A549 (cell line): ENCODE measurements around the gene B9D1. TPM values are rescaled to one million over a fixed set of nuclear protein-coding genes. Genes with fewer than 3 reads are reported as not detected.
A peak's percentile ranks its signal among the peaks of the same experiment; 100 is the strongest.

Experiments
- ATAC-seq, 2 experiments: fragments of 200-7000 bp in 1 of 2; fragments of >200 bp in 1 of 2; cut with Nextera tagmentation in 1 of 2; cut with Tn5 transposase in 1 of 2; 3 replicates each; pipeline versions ENCODE4 v1.8.0 to v1.9.1; 2018 to 2020; ENCODE audit warnings: mild to moderate bottlenecking in 1 of 2, moderate library complexity in 1 of 2
- CTCF ChIA-PET: fragments of 300-600 bp; sonication (Branson Sonifier 250); formaldehyde crosslinking; extraction: SDS; loops from one replicate; lab custom pipeline; 2021; ENCODE audit warnings: antibody characterized with exemption, inconsistent platforms; lab: Yijun Ruan, JAX
- POLR2A ChIA-PET: fragments of 350-600 bp; formaldehyde crosslinking; extraction: SDS; loops from one replicate; lab custom pipeline; 2021; ENCODE audit warnings: antibody characterized with exemption, inconsistent platforms; lab: Yijun Ruan, JAX
- DNase-seq, 2 experiments: peaks; one replicate each; pipeline versions ENCODE4 v3.0.0 to v3.0.0-alpha.2; 2011 to 2016; ENCODE audit warnings: low read depth in 1 of 2, low spot score in 1 of 2
- FAIRE-seq: peaks from 2 replicates; lab custom pipeline; 2011; peaks lifted over from hg19 to GRCh38; lab: Jason Lieb, UNC
- H3K27ac ChIP-seq, 2 experiments: fragments of >200 bp; sonication (Bioruptor Twin); formaldehyde crosslinking; 3 replicates each; pipeline ENCODE4 v1.5.1; 2016 to 2017
- H3K4me1 ChIP-seq: fragments of >200 bp; sonication (Bioruptor Twin); formaldehyde crosslinking; 3 replicates; pipeline ENCODE4 v1.6.1; 2016
- H3K4me2 ChIP-seq: fragments of >200 bp; sonication (Bioruptor Twin); formaldehyde crosslinking; 3 replicates; pipeline ENCODE4 v1.6.1; 2016
- H3K4me3 ChIP-seq: fragments of >200 bp; sonication (Bioruptor Twin); formaldehyde crosslinking; 3 replicates; pipeline ENCODE4 v1.5.1; 2016
- H3K9me3 ChIP-seq: fragments of >200 bp; sonication (Bioruptor Twin); formaldehyde crosslinking; 3 replicates; pipeline ENCODE4 v1.6.1; 2016
- CBX8 ChIP-seq: fragments of 200-600 bp; sonication (generic); IDR thresholded peaks from 2 replicates; pipeline ENCODE4 v1.6.1; 2016
- GATA3 ChIP-seq: IDR thresholded peaks from 2 replicates; pipeline ENCODE4 v1.6.1; 2012; ENCODE audit warnings: borderline replicate concordance
- HES2 ChIP-seq: fragments of >200 bp; sonication (Bioruptor Twin); formaldehyde crosslinking; IDR thresholded peaks from 2 replicates; pipeline ENCODE4 v1.6.1; 2016
- HOXB13 ChIP-seq: fragments of 250-450 bp; sonication (Bioruptor Pico); IDR thresholded peaks from 2 replicates; pipeline ENCODE4 v1.5.0; 2020; ENCODE audit warnings: low read depth, mild to moderate bottlenecking, moderate library complexity
- PBX3 ChIP-seq: IDR thresholded peaks from 2 replicates; pipeline ENCODE4 v1.6.1; 2012
- POLR2AphosphoS2 ChIP-seq: conservative IDR thresholded peaks from 2 replicates; pipeline ENCODE4 v1.6.1; 2012; ENCODE audit warnings: low read length, improper control_type of control experiment, inconsistent platforms
- SMC3 ChIP-seq: fragments of >200 bp; sonication (Bioruptor Twin); formaldehyde crosslinking; IDR thresholded peaks from 3 replicates; pipeline ENCODE4 v1.6.1; 2018; ENCODE audit warnings: inconsistent platforms
- WGBS: methylation state at CpG from one replicate; pipeline ENCODE4 v1.1.6; 2017; ENCODE audit errors: missing lambda C conversion rate; 5-methylcytosine and 5-hydroxymethylcytosine counted together
- polyA plus RNA-seq, 4 experiments: library from polyadenylated mRNA; depleted of rRNA in 3 of 4; stranded (reverse); fragments of >200 nt; fragmentation: RNase III in 1 of 4; extraction: RNeasy Plus Mini Kit Qiagen cat#74134 plus additional on column Dnase treatment in 1 of 4; gene quantifications; 2 replicates in 3 of 4; 3 replicates in 1 of 4; pipeline ENCODE4 v1.2.3, GENCODE V29; 2011 to 2017
- TF ChIP-seq, protein P1 (sequence below): fragments of 450-650 bp; IDR thresholded peaks from 2 replicates; pipeline ENCODE4 v1.6.1; 2014; ENCODE audit warnings: antibody characterized with exemption
- TF ChIP-seq, protein P2 (sequence below): fragments of 200-600 bp; sonication (generic); IDR thresholded peaks from 2 replicates; pipeline ENCODE4 v1.6.1; 2016; ENCODE audit warnings: antibody characterized with exemption, mild to moderate bottlenecking, moderate library complexity
- TF ChIP-seq, protein P3 (sequence below): fragments of 150-350 bp; IDR thresholded peaks from 2 replicates; pipeline ENCODE4 v1.6.1; 2014; ENCODE audit warnings: low read depth, mild to moderate bottlenecking, low read length

Gene B9D1
- polyA plus RNA-seq, 2 of the 4 experiments (the other 2 are of a cell fraction), result 48.2 to 60.6 TPM

- Histone ChIP-seq H3K9me3 (no peaks in the 10 kb centered on the region), H3K4me3 (no peak overlapping the region), H3K27ac (no peak overlapping the region), H3K4me2 (no peak overlapping the region), H3K4me1 (peaks cover 11% of the 10 kb centered on the region)
- CTCF ChIA-PET, result interaction anchor here (0.5 to 4.6 kb wide), 4 partner anchors 10 to 48 kb away, joined by 3 to 24 read pairs (median 6); partner anchors contain the start of gene B9D1
- no peak for ATAC-seq
- no peak for FAIRE-seq
- POLR2A ChIA-PET, result interaction anchor here (0.6 kb wide), 1 partner anchor 13 kb away, joined by 3 read pairs; no protein-coding TSS in a partner anchor
- 60% methylated on average over 3 of the region's 3 CpGs for WGBS
- DNase-seq, result no peak
- TF ChIP-seq POLR2AphosphoS2, result no peak
- TF ChIP-seq HES2, result no peak
- TF ChIP-seq SMC3, result no peak
- no peak for TF ChIP-seq CBX8
- no peak for TF ChIP-seq HOXB13 (CRISPR knock-in tag)
Measured at GRCh38 chr17:19399750-19400450, 37.4 kb upstream of the B9D1 start.

DNA sequence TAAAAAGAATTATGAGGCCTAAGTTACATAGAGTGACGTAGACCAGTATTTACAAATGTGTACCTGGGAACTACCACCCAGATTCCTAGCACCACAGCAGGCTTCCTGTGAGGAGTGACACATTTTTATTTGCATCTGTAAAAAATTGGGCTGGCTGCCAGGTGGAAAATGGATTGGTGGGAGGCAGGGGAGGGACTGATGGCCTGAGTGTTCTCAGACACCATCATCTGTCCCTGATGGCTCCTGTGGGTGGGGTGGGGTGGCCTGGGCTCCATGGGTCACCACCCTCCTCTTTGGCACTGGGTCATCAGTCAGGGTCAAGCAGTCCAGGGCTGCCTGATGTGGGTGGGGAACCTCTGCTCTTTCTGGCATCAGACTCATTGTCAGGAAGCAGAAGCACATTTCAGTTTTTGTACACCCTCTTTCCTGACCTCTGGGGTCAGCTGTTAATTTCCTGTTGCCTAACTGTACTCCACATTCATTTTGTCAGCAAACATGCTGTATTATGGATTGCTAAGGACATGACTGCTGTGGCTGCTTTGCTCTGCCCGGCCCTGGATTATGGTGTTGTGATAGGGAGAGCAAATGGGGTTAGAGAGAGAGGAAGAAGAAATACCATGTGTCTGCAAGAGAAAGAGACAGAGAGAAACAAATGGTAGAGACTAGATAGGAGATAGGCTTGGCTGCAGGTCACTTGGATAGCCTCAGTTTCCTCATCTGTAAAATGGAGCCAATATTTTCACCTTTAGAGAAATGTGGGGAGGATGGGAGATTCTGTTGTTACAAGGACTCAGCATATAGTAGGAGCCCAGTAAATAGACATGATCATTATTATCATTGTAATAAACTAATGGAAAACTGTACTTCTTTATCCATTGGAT is 36.0 kb upstream of the B9D1 start:
- ChIA-PET POLR2A (no interaction called here), CTCF (interaction anchor here (0.7 to 2.1 kb wide), 7 partner anchors 9 to 374 kb away, joined by 3 to 8 read pairs (median 3); partner anchors contain the start of gene B9D1)
- H3K4me2 ChIP-seq, result peak overlapping the region; percentile 1; the same call in 1 of the 3 replicates
- FAIRE-seq (no peak), DNase-seq (peak in 1 of 2 experiments; percentile 45), ATAC-seq (no peak; a peak in 2 of 6 replicates)
- peak overlapping the region in 1 of 2 experiments; percentile 13; a peak in 2 of 6 replicates for H3K27ac ChIP-seq
- H3K9me3 ChIP-seq, result no peaks in the 10 kb centered on the region
- peaks cover 11% of the 10 kb centered on the region for H3K4me1 ChIP-seq
- WGBS, result 80% methylated on average over 2 of the region's 2 CpGs
- TF ChIP-seq HOXB13 (CRISPR knock-in tag), result no peak
- no peak for TF ChIP-seq CBX8
- no peak overlapping the region for H3K4me3 ChIP-seq

- ATAC-seq (no peak), FAIRE-seq (no peak)
- TF ChIP-seq, protein P1, sequence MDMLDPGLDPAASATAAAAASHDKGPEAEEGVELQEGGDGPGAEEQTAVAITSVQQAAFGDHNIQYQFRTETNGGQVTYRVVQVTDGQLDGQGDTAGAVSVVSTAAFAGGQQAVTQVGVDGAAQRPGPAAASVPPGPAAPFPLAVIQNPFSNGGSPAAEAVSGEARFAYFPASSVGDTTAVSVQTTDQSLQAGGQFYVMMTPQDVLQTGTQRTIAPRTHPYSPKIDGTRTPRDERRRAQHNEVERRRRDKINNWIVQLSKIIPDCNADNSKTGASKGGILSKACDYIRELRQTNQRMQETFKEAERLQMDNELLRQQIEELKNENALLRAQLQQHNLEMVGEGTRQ, result no peak
- TF ChIP-seq GATA3 (no peak), PBX3 (no peak)
- TF ChIP-seq, protein P2, sequence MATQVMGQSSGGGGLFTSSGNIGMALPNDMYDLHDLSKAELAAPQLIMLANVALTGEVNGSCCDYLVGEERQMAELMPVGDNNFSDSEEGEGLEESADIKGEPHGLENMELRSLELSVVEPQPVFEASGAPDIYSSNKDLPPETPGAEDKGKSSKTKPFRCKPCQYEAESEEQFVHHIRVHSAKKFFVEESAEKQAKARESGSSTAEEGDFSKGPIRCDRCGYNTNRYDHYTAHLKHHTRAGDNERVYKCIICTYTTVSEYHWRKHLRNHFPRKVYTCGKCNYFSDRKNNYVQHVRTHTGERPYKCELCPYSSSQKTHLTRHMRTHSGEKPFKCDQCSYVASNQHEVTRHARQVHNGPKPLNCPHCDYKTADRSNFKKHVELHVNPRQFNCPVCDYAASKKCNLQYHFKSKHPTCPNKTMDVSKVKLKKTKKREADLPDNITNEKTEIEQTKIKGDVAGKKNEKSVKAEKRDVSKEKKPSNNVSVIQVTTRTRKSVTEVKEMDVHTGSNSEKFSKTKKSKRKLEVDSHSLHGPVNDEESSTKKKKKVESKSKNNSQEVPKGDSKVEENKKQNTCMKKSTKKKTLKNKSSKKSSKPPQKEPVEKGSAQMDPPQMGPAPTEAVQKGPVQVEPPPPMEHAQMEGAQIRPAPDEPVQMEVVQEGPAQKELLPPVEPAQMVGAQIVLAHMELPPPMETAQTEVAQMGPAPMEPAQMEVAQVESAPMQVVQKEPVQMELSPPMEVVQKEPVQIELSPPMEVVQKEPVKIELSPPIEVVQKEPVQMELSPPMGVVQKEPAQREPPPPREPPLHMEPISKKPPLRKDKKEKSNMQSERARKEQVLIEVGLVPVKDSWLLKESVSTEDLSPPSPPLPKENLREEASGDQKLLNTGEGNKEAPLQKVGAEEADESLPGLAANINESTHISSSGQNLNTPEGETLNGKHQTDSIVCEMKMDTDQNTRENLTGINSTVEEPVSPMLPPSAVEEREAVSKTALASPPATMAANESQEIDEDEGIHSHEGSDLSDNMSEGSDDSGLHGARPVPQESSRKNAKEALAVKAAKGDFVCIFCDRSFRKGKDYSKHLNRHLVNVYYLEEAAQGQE, result no peak
- TF ChIP-seq, protein P3, sequence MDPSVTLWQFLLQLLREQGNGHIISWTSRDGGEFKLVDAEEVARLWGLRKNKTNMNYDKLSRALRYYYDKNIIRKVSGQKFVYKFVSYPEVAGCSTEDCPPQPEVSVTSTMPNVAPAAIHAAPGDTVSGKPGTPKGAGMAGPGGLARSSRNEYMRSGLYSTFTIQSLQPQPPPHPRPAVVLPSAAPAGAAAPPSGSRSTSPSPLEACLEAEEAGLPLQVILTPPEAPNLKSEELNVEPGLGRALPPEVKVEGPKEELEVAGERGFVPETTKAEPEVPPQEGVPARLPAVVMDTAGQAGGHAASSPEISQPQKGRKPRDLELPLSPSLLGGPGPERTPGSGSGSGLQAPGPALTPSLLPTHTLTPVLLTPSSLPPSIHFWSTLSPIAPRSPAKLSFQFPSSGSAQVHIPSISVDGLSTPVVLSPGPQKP, result no peak
Measured at GRCh38 chr17:19397556-19398041, 35.1 kb upstream of the B9D1 start.

More at GRCh38 chr17:19397556-19398041, 35.1 kb upstream of the B9D1 start:
- 77% methylated on average over 6 of the region's 6 CpGs for WGBS
- DNase-seq, result no peak
- no peak overlapping the region for H3K4me2 ChIP-seq
- ChIA-PET CTCF (interaction anchor here (1.0 to 1.7 kb wide), 5 partner anchors 12 to 375 kb away, joined by 3 to 7 read pairs (median 3); partner anchors contain the start of gene B9D1), POLR2A (no interaction called here)
- H3K4me1 ChIP-seq, result peaks cover 11% of the 10 kb centered on the region
- H3K9me3 ChIP-seq, result no peaks in the 10 kb centered on the region
- H3K27ac ChIP-seq, result no peak overlapping the region
- H3K4me3 ChIP-seq, result no peak overlapping the region
